Activated gamma-delta T cell (primary cell): ENCODE results near the gene JAML.
"Not testable (repeated sequence)": the region's sequence is repeated elsewhere in the genome, so short reads cannot be mapped to it uniquely, and the experiment has no call there.

Experiments
- DNase-seq: peaks from one replicate; lab custom pipeline; 2025; lab: John Stamatoyannopoulos, UW

Gene JAML

DNA sequence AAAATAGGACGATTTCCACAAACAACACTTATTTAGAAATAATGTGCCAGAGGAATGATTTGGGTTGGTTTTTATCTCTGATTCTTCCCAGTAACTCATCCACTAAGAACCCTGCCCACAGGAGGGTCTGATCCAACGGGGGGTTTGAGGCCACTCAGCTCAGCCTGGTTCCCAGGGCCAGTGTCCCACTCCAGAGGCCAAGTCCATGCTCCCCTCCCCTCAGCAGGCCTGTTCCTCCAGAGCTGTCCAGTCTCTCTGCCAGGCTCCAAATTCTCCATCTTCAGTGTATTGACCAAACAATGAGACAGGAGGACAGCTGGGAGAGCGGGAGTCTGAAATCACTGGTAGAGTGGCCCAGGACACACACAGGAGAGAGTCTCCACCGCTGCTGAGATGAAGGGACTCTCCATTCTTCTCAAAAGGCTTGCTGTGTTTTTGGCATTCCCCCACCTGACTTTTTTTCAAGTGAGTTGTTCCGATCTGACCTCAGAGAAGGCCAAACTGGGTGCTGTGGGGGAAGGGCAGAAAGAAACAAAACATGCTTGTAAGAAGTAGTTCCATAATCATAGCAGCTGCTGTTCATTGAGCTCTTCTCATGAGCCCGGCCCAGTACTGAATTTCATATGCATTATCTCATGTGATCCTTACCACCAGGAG is 30.8 kb downstream of the JAML start:
- no peak for DNase-seq

DNA sequence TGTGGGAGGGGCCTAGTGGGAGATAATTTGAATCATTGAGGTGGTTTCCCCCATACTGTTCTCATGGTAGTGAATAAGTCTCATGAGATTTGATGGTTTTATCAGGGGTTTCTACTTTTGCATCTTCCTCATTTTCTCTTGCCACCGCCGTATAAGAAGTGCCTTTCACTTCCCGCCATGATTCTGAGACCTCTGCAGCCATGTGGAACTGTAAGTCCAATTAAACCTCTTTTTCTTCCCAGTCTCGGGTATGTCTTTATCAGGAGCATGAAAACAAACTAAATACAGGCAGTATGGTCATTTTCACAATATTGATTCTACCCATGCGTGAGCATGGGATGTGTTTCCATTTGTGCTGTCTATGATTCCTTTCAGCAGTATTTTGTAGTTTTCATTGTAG is 32.0 kb downstream of the JAML start:
- DNase-seq, result not testable (repeated sequence)

DNA sequence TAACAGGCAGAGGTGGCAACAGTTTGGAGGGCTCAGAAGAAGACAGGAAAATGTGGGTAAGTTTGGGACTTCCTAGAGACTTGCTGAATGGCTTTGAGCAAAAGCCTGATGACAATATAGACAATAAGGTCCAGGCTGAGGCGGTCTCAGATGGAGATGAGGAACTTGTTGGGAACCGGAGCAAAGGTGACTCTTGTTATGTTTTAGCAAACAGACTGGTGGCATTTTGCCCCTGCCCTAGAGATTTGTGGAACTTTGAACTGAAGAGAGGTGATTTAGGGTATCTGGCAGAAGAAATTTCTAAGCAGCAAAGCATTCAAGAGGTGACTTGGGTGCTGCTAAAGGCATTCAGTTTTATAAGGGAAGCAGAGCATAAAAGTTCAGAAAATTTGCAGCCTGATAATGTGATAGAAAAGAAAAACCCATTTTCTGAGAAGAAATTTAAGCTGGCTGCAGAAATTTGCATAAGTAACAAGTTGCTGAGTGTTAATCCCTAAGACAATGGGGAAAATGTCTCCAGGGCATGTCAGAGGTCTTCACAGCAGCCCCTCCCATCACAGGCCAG is 33.8 kb downstream of the JAML start:
- DNase-seq, result not testable (repeated sequence)

DNA sequence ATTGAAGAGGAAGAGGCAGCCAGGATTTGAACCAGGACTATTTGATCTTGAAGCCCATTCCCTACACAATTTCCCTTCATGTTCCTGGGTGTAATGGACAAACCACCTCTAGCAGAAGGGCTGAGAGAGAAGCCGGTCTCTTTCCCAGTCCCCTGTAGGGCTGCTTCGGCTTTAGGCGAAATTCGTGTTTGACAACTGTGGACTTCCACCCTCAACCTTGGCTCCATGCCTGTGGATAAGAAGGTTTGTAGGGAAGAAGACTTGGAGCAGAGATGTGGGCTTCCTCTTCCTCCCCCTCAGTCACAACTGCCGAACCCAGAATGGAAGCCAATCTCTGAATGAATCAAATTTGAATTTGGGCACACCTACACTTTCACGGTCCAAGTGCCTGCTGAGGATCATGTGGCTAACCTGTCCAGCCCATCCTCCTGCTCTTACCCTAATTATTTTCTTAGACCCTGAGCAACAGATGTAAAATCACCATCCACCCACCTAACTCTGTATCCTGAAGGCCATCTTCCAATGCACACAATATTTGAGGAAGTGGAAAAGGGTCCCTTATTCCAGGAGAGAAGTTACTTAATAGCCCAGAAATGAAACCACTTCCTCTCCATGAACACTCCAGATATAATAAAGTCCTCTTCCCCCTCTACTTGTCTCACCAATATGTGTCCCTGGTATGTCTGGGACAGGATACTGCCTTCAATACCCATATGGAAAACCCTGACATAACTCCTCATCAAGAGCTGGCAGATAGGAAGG is 38.3 kb downstream of the JAML start:
- DNase-seq, result no peak

DNA sequence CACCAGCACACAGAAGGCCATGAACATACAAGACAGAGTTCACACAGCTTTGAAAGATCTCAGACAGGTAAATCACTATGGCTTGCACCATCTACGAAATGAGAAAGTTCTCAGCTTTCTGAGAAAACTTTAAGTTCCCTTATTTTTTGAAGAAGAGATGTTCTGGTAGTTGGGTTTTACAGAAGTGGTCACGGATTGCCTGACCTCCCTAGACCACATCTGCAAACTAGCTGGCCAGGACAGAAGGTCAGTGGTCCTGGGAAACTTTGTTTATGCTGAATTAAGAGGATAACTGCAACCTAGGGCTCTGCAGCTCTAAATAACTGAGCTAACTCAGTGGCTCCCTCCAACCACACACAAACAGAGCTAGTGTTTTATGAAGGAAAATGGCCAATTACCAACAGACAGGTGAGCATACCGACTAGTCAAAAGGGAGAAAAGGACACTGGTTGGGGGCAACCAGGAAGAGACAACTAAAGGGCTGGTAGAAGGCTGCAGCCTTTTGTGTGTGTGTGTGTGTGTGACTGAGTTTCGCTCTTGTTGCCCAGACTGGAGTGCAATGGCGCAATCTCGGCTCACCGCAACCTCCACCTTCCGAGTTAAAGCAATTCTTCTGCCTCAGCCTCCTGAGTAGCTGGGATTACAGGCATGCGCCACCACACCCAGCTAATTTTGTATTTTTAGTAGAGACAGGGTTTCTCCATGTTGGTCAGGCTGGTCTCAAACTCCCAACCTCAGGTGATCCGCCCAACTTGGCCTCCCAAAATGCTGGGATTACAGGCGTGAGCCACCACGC is 39.8 kb downstream of the JAML start:
- no peak for DNase-seq

DNA sequence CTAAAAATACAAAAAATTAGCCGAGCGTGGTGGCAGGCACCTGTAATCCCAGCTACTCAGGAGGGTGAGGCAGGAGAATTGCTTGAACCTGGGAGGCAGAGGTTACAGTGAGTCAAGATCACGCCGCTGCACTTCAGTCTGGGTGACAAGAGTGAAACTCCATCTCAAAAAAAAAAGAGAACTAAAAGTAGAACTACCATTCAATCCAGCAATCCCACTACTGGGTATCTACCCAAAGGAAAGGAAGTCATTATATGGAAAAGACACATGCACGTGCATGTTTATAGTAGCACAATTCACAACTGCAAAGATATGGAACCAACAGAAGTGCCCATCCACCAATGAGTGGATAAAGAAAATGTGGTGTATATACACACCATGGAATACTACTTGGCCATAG is 41.1 kb downstream of the JAML start:
- DNase-seq, result not testable (repeated sequence)

DNA sequence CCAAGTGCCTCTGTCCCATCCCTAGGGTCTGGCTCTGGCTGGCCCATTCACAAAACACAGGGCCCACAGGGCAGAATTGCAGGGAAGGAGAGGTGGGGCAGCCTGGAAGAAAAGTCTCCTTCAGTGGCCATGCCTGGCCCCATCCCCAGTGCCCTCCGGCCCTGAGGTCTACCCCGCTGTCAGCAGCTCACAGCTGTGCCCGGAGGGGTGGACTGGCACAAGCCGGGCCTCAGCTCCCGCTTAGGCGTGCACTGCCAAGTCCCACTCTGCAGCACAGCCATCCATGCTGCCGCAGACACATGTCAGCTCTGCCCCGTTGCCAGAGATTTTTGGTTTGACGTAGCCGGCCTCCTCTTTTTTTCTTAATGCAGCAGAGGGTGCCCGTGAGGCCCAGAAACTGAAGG is 44.5 kb downstream of the JAML start:
- no peak for DNase-seq

DNA sequence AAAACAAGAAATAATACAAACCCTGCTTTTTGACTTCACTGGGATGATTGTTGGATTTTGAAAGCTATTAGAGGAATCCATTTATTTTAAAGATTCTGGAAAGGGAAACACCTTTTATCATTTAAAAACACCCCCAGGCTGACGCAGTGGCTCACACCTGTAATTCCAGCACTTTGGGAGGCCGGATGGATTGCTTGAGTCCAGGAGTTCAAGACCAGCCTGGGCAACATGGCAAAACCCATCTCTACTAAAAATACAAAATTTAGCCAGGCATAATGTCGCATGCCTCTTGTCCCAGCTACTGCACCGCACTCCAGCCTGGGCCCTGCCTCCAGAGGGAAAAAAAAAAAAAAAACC is 48.1 kb downstream of the JAML start:
- no peak for DNase-seq

DNA sequence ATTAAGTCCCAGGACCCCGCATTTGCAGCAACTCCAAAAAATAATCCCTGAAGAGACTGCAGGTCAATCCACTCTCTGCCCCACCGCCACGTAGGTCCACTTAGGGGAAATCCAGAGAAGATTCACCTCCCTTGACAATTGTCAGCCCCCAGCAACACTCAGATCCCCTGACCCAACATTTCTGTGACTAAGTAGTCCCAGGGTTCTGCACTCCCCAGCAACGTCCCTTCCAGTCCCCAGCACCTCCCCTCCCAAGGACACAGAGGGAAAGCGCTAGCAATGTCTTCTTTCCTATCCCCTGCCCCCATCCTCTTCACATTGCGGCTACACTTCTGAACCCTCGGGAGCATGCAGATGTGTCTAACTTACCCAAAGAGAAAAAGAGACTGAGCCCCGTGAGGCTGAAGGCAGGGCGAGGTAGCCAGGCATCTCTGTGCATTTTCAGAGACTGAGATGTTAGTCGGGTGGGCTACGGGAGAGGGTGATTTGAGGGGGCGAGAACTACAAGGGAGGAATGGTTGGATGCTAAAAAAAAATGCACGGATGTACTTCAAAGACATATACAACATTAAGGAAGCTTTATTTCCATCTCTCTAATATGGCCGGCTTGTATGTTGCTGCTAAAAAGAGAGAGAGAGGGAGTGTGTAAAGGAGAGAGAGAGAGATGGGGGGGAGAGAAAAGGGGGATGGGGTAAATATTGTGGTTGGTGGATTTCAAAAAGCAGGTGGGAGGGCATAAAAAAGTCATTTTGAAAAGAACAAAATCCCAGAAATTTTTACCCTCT is 48.6 kb downstream of the JAML start, which contains the start of gene SCN2B:
SCN2B (minus strand) TSS at position 647 of the 785 bp plus-strand sequence; CDS start at position 439, 208 bp downstream.
- no peak for DNase-seq

DNA sequence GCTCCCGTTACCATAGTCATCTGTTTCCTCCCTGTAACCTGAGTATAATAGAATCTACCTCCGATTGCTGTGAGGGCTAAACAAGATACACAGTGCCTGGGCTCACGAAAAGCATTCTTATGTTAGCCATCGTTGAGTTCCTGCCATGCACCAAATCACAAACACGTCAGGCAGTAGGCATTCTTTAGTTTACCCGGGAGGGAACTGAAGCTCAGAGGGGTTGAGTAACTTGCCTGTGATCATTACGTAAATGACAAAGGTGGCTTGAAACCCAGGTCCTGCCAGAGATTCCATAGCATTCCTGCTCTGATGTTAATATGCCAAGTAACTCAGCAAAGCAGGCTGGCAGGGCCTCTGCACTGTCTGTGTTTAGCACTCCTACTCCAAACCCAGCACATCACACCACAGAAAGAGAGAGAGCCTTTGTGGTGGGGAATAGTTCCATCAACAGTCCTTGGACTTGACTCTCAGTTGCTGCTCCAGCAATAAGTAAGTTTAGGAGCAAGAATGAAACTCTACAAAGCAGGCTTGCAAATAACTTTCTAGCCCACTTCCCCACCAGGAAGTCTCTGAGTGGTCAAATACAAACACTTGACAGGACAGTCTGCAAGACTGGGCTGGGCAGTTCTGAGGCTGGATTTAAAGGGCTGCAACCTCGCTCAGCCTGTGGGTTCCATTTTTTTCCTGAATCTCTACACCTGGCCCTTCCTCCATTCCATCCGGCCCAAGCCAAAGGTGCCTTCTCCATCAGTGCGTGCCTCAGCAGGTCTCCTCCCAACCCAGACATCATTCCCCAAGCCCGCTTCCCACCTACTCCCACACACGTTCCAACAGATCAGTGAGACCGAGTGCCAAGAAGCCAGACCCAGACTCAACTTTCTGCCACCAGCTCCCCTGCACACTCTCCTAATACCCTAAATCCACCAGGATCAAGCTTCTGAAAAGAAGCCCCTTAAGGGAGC is 49.5 kb downstream of the JAML start:
- no peak for DNase-seq

DNA sequence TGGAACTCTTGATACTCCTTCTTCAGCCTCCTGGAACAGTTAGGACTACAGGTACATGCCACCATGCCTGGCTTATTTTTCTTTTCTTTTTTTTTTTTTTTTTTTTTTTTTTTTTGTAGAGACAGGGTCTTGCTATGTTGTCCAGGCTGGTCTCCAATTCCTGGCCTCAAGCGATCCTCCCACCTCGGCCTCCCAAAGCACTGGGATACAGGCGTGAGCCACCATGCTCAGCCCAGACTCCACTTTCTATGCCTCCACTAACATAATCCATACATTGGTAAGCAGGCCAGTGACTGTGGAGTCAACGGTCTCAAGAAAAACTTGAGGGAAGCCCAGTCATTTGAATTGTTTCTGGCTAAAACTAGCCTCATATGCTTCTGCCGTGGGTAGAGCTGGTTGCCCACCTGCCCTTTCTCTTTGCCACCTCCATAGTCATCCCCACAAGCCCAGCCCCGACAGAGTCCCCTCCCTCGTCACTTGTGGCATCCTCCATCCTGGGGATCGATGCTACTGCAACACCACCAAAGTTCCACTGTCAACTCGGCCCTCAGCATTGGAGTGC is 50.7 kb downstream of the JAML start:
- no peak for DNase-seq

DNA sequence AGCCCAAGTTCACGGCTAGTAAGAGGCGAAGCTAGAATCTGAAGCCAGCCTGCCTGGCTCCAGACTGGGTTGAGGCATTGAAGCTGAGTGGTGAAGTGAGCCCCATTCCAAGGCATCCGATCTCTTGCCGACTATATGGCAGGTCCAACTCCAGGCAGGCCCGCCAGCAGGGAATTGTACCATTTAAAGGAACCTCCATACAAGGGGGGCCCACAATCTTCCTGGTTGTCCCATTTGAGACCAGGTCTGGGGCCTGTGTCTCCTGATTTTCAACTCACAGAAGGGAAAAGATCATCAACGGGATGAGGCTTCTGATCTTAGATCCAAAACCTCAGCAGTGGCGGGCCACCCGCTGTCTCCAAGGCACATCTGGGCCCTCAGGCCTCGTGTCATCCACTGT is 52.5 kb downstream of the JAML start:
- DNase-seq, result no peak

DNA sequence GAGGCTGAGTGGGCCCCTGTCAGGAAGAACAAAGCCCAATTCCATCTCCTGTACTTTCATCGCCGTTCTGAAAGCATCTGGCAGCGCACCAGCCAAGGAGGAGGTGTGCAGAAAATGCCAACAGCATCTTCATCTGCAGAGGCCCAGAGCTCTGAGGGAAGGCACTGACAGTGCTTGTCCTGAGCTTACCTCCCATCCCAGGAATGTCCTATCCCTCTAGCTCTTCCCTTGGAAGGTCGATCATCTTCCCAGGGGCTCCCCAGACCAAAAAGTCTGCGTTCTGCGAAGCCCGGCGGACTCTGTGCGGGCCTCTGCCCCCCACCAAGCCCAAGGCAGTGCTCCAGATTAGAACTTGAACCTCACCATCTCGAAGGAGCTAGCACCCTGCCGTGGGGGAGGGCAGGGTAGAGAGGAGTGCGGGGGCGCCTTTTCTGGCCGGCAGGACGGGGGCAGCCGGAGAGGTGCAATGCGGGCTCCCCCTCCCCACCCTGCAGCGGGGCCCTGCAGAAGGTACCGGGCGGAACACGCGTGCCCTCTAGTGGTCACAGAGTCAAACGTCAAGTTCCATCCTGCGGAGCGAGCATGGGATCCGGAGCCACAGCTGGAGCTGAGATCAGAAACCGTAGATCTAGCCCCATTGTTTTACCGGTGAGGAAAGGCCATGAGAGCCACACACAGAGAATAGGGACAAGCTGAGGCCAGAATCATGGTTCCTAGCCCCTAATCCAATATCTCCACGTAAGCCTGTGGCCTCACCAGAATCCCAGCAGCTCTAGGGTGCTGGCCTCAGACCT is 53.3 kb downstream of the JAML start:
- DNase-seq, result no peak

DNA sequence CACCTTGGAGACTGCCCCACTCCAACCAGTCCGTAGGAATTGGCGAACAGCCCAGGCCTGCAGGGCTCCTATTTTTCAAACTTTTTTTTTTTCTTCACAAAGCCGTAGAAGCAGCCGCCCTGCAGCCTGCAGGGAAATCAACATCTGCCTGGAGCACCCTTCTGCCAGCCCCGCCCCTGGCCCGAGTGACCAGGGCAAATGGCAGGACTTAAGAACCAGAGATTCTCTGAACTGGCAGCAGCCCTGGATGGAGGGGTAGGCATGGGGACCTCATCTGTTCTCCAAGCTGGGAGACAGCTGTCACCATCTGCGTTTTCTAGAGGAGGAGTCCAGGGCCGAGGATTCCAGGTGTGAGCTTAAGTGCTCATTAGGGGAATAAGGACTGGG is 53.9 kb downstream of the JAML start:
- DNase-seq, result no peak

DNA sequence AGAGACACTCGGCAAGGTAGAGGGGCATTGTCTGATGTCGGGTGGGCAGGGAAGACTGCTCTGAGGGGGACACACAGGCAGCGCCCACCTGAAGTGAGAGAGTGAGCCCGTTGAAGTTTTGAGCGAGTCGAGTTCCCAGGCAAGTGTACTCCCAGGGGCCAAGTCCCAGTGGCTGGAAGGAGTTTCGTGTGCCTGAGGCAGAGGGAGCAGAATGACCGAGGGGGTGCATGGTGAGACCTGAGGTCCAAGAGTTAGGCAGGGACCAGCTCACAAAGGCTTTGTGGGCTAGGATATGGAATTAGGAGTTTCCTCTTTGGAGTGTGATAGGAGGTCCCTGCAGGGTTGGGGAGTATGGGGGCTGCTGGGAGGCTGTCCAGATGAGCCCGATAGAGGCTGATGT is 54.6 kb downstream of the JAML start:
- no peak for DNase-seq

DNA sequence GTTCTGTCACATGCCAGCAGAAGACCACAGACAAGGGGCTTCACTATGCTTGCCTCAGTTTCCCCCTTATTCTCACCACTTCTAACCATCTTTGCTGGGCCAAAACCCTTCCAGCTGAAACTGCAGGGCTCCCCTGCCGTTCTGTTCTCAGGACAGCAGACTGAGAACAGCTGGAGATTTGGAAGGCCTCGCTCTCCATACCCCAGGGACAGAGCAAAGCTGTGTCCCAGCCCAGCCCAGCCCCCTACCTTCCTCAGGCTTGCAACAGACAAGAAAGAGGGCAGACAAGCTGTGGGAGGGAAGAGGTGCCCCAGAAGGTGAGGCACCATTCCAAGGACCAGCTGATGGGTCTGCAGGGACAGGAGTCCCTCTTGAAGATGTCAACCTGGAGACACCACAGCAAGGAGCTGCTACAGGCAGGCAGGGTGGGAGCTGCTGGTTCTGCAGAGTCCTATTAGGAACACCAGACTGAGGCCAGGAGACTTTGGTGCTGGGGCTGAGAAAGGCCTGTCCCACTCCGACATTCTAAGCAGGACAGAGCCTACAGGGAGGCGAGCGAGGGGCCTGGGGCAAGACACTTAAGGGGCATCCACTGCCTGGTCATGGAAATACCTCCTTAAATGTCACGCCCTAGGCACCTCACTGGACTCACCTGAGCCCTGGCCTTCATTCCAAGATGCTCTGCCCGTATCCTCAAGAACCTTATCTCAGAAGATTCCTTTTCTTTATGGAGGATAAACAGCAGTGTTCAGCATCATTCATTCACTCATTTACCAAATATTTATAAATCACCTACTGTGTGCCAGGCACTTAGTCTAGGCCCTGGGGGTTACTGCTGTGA is 55.3 kb downstream of the JAML start:
- DNase-seq, result no peak

DNA sequence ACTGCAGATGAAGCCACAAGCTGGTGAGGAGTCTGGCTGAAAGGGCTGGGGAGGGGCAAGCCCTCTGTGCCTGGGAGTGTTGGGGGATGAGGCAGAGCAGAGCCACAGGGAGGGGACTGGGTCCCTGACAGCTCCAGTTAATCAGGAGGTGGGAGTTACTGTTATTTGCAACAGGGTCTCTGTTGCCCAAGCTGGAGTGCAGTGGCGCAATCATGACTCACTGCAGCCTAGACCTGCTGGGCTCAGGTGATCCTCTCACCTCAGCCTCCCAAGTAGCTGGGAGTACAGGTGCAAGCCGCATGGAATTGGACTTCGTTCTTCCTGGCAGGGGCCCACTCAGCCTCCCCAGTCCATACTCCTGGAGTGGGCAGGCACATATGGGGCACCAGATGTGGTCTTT is 56.1 kb downstream of the JAML start:
- no peak for DNase-seq

DNA sequence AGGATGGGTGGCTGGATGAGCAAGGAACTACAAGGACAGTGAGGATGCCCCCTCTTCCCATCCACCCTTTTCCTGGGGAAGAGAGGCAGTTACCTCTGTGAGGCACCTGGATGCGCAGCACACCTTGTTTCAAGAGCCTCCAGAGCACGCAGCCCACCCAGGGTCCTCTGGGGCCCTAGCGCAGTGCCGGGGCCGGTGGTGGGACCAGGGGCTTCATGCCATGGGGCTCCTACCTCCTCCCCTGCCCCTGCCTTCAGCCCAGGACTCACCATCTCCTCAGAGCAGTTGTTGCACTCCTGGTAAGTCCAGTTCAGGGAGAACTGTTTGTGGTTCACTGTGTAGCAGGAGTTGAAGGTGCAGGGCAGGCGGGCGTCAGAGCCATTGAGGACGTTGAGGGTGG is 56.5 kb downstream of the JAML start:
- DNase-seq, result no peak
